Keratinocyte (primary cell): ENCODE measurements around the gene WDFY1. TPM values are rescaled to one million over a fixed set of nuclear protein-coding genes. Genes with fewer than 3 reads are reported as not detected.

Experiments used
- DNase-seq: peaks from one replicate; pipeline ENCODE4 v3.0.0-alpha.2; 2011; ENCODE audit warnings: low read depth, missing footprints, low spot score
- FAIRE-seq: peaks from 2 replicates; lab custom pipeline; 2011; peaks lifted over from hg19 to GRCh38; lab: Jason Lieb, UNC
- H2AFZ ChIP-seq: 2 replicates; pipeline ENCODE4 v1.6.0; 2012; ENCODE audit warnings: low read length, control low read depth, inconsistent platforms; ENCODE audit not compliant: control insufficient read depth
- H3K27ac ChIP-seq: 2 replicates; pipeline ENCODE4 v1.5.1; 2011; ENCODE audit warnings: low read length; ENCODE audit not compliant: control insufficient read depth, insufficient read depth
- H3K27me3 ChIP-seq: 3 replicates; pipeline ENCODE4 v1.6.0; 2011; ENCODE audit warnings: low read length; ENCODE audit not compliant: control insufficient read depth, insufficient read depth; ENCODE audit errors: extremely low read depth
- H3K36me3 ChIP-seq, 2 experiments: 2 replicates in 1 of 2; 3 replicates in 1 of 2; pipeline ENCODE4 v1.5.1; 2011; ENCODE audit warnings: low read length in 2 of 2, mild to moderate bottlenecking in 1 of 2; ENCODE audit not compliant: control insufficient read depth in 2 of 2, insufficient read depth in 2 of 2; ENCODE audit errors: extremely low read depth in 1 of 2
- H3K4me1 ChIP-seq: 3 replicates; pipeline ENCODE4 v1.5.1; 2011; ENCODE audit warnings: low read length; ENCODE audit not compliant: control insufficient read depth, insufficient read depth; ENCODE audit errors: extremely low read depth
- H3K4me2 ChIP-seq: 3 replicates; pipeline ENCODE4 v1.6.0; 2011; ENCODE audit warnings: low read depth, low read length; ENCODE audit not compliant: control insufficient read depth, insufficient read depth; ENCODE audit errors: extremely low read depth
- H3K4me3 ChIP-seq, 3 experiments: fragments of 200-600 bp in 1 of 3; sonication (generic) in 1 of 3; 2 replicates in 2 of 3; 3 replicates in 1 of 3; pipeline ENCODE4 v1.5.1; 2011 to 2016; ENCODE audit warnings: low read length in 3 of 3, mild to moderate bottlenecking in 3 of 3, control low read depth in 2 of 3, inconsistent platforms in 1 of 3, low read depth in 1 of 3, mixed read lengths in 1 of 3, mixed run types in 1 of 3, moderate library complexity in 1 of 3; ENCODE audit not compliant: control insufficient read depth in 2 of 3, insufficient read depth in 2 of 3; ENCODE audit errors: extremely low read depth in 1 of 3
- H3K79me2 ChIP-seq: 2 replicates; pipeline ENCODE4 v1.6.0; 2012; ENCODE audit warnings: low read length; ENCODE audit not compliant: control insufficient read depth, insufficient read depth
- H3K9ac ChIP-seq: 3 replicates; pipeline ENCODE4 v1.6.0; 2011; ENCODE audit warnings: low read length; ENCODE audit not compliant: control insufficient read depth, insufficient read depth; ENCODE audit errors: extremely low read depth
- H3K9me1 ChIP-seq: 3 replicates; pipeline ENCODE4 v1.6.0; 2011; ENCODE audit warnings: low read length; ENCODE audit not compliant: control insufficient read depth, insufficient read depth; ENCODE audit errors: extremely low read depth
- H3K9me3 ChIP-seq: 2 replicates; pipeline ENCODE4 v1.5.1; 2012; ENCODE audit warnings: low read depth, low read length; ENCODE audit not compliant: control insufficient read depth
- H4K20me1 ChIP-seq: 3 replicates; pipeline ENCODE4 v1.6.0; 2011; ENCODE audit warnings: low read length; ENCODE audit not compliant: control insufficient read depth, insufficient read depth; ENCODE audit errors: extremely low read depth
- CTCF ChIP-seq, 3 experiments: IDR thresholded peaks in 1 of 3; conservative IDR thresholded peaks in 1 of 3; optimal IDR thresholded peaks in 1 of 3; 2 replicates in 2 of 3; 3 replicates in 1 of 3; pipeline versions ENCODE3 to v1.5.1; 2011; ENCODE audit warnings: low read length in 3 of 3, mild to moderate bottlenecking in 3 of 3, moderate library complexity in 2 of 3, control low read depth in 1 of 3, inconsistent platforms in 1 of 3; ENCODE audit not compliant: insufficient read depth in 2 of 3; ENCODE audit errors: extremely low read depth in 1 of 3
- EZH2 ChIP-seq: IDR thresholded peaks from one replicate; pipeline ENCODE4 v1.6.1; 2012; ENCODE audit warnings: inconsistent platforms, mild to moderate bottlenecking, low read length, moderate library complexity
- dilution Hi-C: fragments of 300-500 bp; cut with MboI; formaldehyde crosslinking; loops from one replicate; pipeline ENCODE4 v1.7.0; 2020; ENCODE audit warnings: low sequenced_read_pairs; ENCODE audit not compliant: extremely low pct_ligation_motif_present
- polyA plus RNA-seq, 5 experiments: library from polyadenylated mRNA; depleted of rRNA in 3 of 5; stranded (reverse) in 3 of 5; stranded (forward) in 1 of 5; unstranded in 1 of 5; fragments of >200 nt; gene quantifications; 1 replicate in 1 of 5; 2 replicates in 3 of 5; 3 replicates in 1 of 5; pipeline versions ENCODE4 v1.2.1 to v1.2.3, GENCODE V29; 2011 to 2012; ENCODE audit warnings: missing spikeins in 2 of 5, low read depth in 1 of 5, low replicate concordance in 1 of 5

Gene WDFY1
- polyA plus RNA-seq, 1 donor (not counting 4 experiments of a cell fraction or from before 2014, with no cell fraction given), result 54.9 TPM

GRCh38 chr2:223925106-223925505 lies 20.0 kb downstream of the WDFY1 start:
- Histone ChIP-seq H3K9ac (no peak overlapping the region), H3K9me3 (no peaks in the 10 kb centered on the region), H3K27ac (no peak overlapping the region), H3K4me2 (no peak overlapping the region), H2AFZ (no peak overlapping the region), H3K4me1 (peaks cover 2% of the 10 kb centered on the region), H3K79me2 (peaks cover 55% of the 10 kb centered on the region), H4K20me1 (peaks cover 4% of the 10 kb centered on the region), H3K9me1 (no peaks in the 10 kb centered on the region), H3K27me3 (no peaks in the 10 kb centered on the region), H3K36me3 (peaks cover 0 to 3% of the 10 kb centered on the region in 2 experiments), H3K4me3 (no peak overlapping the region)
- dilution Hi-C loops, result no loop called here
- DNase-seq, result no peak
- no peak for FAIRE-seq
- TF ChIP-seq EZH2, result no peak
- TF ChIP-seq CTCF (optimal IDR thresholded peaks at IDR 0.05 in 1 of 3, IDR thresholded peaks at IDR 0.05 in 1 of 3, conservative IDR thresholded peaks at IDR 0.05 in 1 of 3; ENCODE audit: extremely low read depth in 1 of 3, insufficient read depth in 2 of 3, low read length in 3 of 3), result no peak

- H3K36me3 ChIP-seq, result peaks cover 0 to 3% of the 10 kb centered on the region in 2 experiments
- FAIRE-seq (no peak), DNase-seq (no peak)
- H3K9ac ChIP-seq, result no peak overlapping the region
- no peak overlapping the region for H3K4me2 ChIP-seq
- no peaks in the 10 kb centered on the region for H3K27me3 ChIP-seq
- H3K4me3 ChIP-seq, result no peak overlapping the region
- H4K20me1 ChIP-seq, result peaks cover 6% of the 10 kb centered on the region
- TF ChIP-seq EZH2, result no peak
- TF ChIP-seq CTCF (optimal IDR thresholded peaks at IDR 0.05 in 1 of 3, IDR thresholded peaks at IDR 0.05 in 1 of 3, conservative IDR thresholded peaks at IDR 0.05 in 1 of 3; ENCODE audit: extremely low read depth in 1 of 3, insufficient read depth in 2 of 3, low read length in 3 of 3), result no peak
- peaks cover 58% of the 10 kb centered on the region for H3K79me2 ChIP-seq
- no peaks in the 10 kb centered on the region for H3K9me1 ChIP-seq
- dilution Hi-C loops, result no loop called here
- peaks cover 2% of the 10 kb centered on the region for H3K4me1 ChIP-seq
- H3K27ac ChIP-seq, result no peak overlapping the region
- H3K9me3 ChIP-seq, result no peaks in the 10 kb centered on the region
- H2AFZ ChIP-seq, result no peak overlapping the region
Observed at GRCh38 chr2:223923976-223924375, 21.2 kb downstream of the WDFY1 start.
